HepG2 (cell line): Measurements from ENCODE around the gene SMTNL2. TPM values are rescaled to one million over a fixed set of nuclear protein-coding genes. Genes with fewer than 3 reads are reported as not detected.
"Not testable (repeated sequence)": the region's sequence is repeated elsewhere in the genome, so short reads cannot be mapped to it uniquely, and the experiment has no call there.

Source experiments
- ATAC-seq: fragments of 200-7000 bp; cut with Tn5 transposase; 3 replicates; pipeline ENCODE4 v1.9.1; 2020; ENCODE audit warnings: mild to moderate bottlenecking, moderate library complexity
- BruUV-seq: library from RNA; stranded (reverse); fragments of 400-500 nt; replicated peaks from 2 replicates; lab custom pipeline; 2021; lab: Mats Ljungman, UMichigan
- CTCF ChIA-PET: fragments of 300-600 bp; formaldehyde crosslinking; extraction: SDS; loops from one replicate; lab custom pipeline; 2021; ENCODE audit warnings: low total read pairs, inconsistent platforms, low intra/inter-chr PET ratio; lab: Yijun Ruan, JAX
- POLR2A ChIA-PET: fragments of 350-600 bp; sonication (Branson Sonifier 250); formaldehyde crosslinking; loops from one replicate; lab custom pipeline; 2020; ENCODE audit warnings: antibody characterized with exemption, inconsistent platforms; lab: Yijun Ruan, JAX
- DNase-seq: peaks from one replicate; pipeline ENCODE4 v3.0.0-alpha.2; 2015; ENCODE audit warnings: low spot score
- FAIRE-seq: peaks from 3 replicates; lab custom pipeline; 2011; peaks lifted over from hg19 to GRCh38; lab: Jason Lieb, UNC
- H2AFZ ChIP-seq: one replicate; pipeline ENCODE4 v1.6.1; 2011; ENCODE audit warnings: low read length, inconsistent platforms
- H3K27ac ChIP-seq: fragments of 300-600 bp; 3 replicates; pipeline ENCODE4 v1.8.0; 2011; ENCODE audit warnings: mixed run types, mild to moderate bottlenecking, mixed read lengths, low read length, inconsistent platforms; ENCODE audit not compliant: insufficient read depth; ENCODE audit errors: extremely low read length
- H3K27me3 ChIP-seq, 2 experiments: fragments of 200-600 bp in 1 of 2; 2 replicates in 1 of 2; 3 replicates in 1 of 2; pipeline versions ENCODE4 v1.6.0 to v1.8.0; 2011; ENCODE audit warnings: low read length in 2 of 2, mild to moderate bottlenecking in 2 of 2, moderate library complexity in 2 of 2, inconsistent platforms in 1 of 2; ENCODE audit not compliant: insufficient read depth in 2 of 2, control insufficient read depth in 1 of 2
- H3K36me3 ChIP-seq, 2 experiments: fragments of 200-600 bp in 1 of 2; replicated peaks in 1 of 2; 2 replicates in 1 of 2; 3 replicates in 1 of 2; pipeline versions ENCODE4 v1.5.1 to v1.8.0; 2011; ENCODE audit warnings: low read length in 2 of 2, inconsistent platforms in 1 of 2; ENCODE audit not compliant: insufficient read depth in 2 of 2, control insufficient read depth in 1 of 2
- H3K4me1 ChIP-seq: 2 replicates; pipeline ENCODE4 v1.5.1; 2012; ENCODE audit warnings: low read length, inconsistent platforms; ENCODE audit not compliant: insufficient read depth
- H3K4me2 ChIP-seq: 2 replicates; pipeline ENCODE4 v1.6.0; 2011; ENCODE audit warnings: low read depth, low read length, inconsistent platforms
- H3K4me3 ChIP-seq, 3 experiments: fragments of 200-600 bp in 1 of 3; sonication (generic), shearing (Covaris generic) in 1 of 3; replicated peaks in 1 of 3; 2 replicates each; pipeline ENCODE4 v1.5.1; 2011 to 2016; ENCODE audit warnings: low read length in 3 of 3, inconsistent platforms in 2 of 3, low read depth in 2 of 3, mild to moderate bottlenecking in 2 of 3, control low read depth in 1 of 3, mixed read lengths in 1 of 3; ENCODE audit not compliant: insufficient read depth in 1 of 3
- H3K79me2 ChIP-seq: one replicate; pipeline ENCODE4 v1.6.1; 2011; ENCODE audit warnings: low read length, inconsistent platforms; ENCODE audit not compliant: insufficient read depth
- H3K9ac ChIP-seq: 2 replicates; pipeline ENCODE4 v1.6.0; 2011; ENCODE audit warnings: mild to moderate bottlenecking, low read depth, low read length, inconsistent platforms; ENCODE audit not compliant: insufficient read depth
- H3K9me3 ChIP-seq: 2 replicates; pipeline ENCODE4 v1.5.1; 2012; ENCODE audit warnings: mild to moderate bottlenecking, low read length
- H4K20me1 ChIP-seq: 2 replicates; pipeline ENCODE4 v1.6.0; 2011; ENCODE audit warnings: inconsistent platforms, mild to moderate bottlenecking, low read length, moderate library complexity; ENCODE audit not compliant: insufficient read depth
- CERS6 ChIP-seq: sonication (generic); formaldehyde crosslinking; IDR thresholded peaks from 2 replicates; pipeline ENCODE4 v1.5.0; 2020; ENCODE audit warnings: missing genetic modification reagents
- KDM5A ChIP-seq: fragments of 200-600 bp; sonication (generic); IDR thresholded peaks from 2 replicates; pipeline ENCODE4 v1.7.0; 2018; ENCODE audit warnings: antibody characterized with exemption, mild to moderate bottlenecking, low read length, borderline replicate concordance
- RXRB ChIP-seq: IDR thresholded peaks from 2 replicates; pipeline ENCODE4 v1.6.1; 2016; ENCODE audit warnings: borderline replicate concordance, missing genetic modification reagents, missing compliant biosample characterization
- ZFX ChIP-seq: sonication (generic); formaldehyde crosslinking; IDR thresholded peaks from 2 replicates; pipeline ENCODE4 v1.4.0; 2020; ENCODE audit warnings: mild to moderate bottlenecking, low read depth, missing genetic modification reagents, moderate library complexity
- ZNF383 ChIP-seq: sonication (generic); formaldehyde crosslinking; IDR thresholded peaks from 2 replicates; pipeline ENCODE4 v1.4.0; 2020; ENCODE audit warnings: missing genetic modification reagents, mild to moderate bottlenecking, borderline replicate concordance
- ZNF564 ChIP-seq: sonication (generic); formaldehyde crosslinking; IDR thresholded peaks from 2 replicates; pipeline ENCODE4 v1.8.1; 2023; ENCODE audit warnings: mild to moderate bottlenecking, missing genetic modification reagents
- ZNF652 ChIP-seq: IDR thresholded peaks from 2 replicates; pipeline ENCODE4 v1.6.1; 2016; ENCODE audit warnings: low read depth, borderline replicate concordance
- WGBS: methylation state at CpG from one replicate; pipeline ENCODE4 v1.1.6; 2017; ENCODE audit warnings: low lambda C conversion rate; 5-methylcytosine and 5-hydroxymethylcytosine counted together
- in situ Hi-C: cut with HindIII; loops from 2 replicates; pipeline ENCODE4 v1.10.0; 2017; ENCODE audit warnings: low pct_unique_long_range_greater_than_20kb; ENCODE audit not compliant: extremely low pct_ligation_motif_present
- intact Hi-C: fragments of 100-400 bp; cut with micrococcal nuclease; formaldehyde crosslinking; loops from one replicate; pipeline ENCODE4 v1.10.0; 2022; ENCODE audit not compliant: unreplicated experiment
- polyA plus RNA-seq, 8 experiments: library from polyadenylated mRNA; depleted of rRNA in 3 of 8; stranded (reverse) in 7 of 8; unstranded in 1 of 8; fragments of >200 nt; fragmentation: Illumina TruSeq in 4 of 8; extraction: Trizol in 4 of 8; gene quantifications; 2 replicates each; pipeline versions ENCODE4 v1.2.1 to v1.2.3, GENCODE V29; 2011 to 2016; ENCODE audit warnings: low read depth in 4 of 8, missing spikeins in 1 of 8, mixed read lengths in 1 of 8; ENCODE audit not compliant: insufficient read depth in 1 of 8
- total RNA-seq, 5 experiments: library from RNA; depleted of rRNA; stranded (reverse); fragments of >200 nt; fragmentation: Illumina TruSeq; extraction: Trizol; gene quantifications; 2 replicates each; pipeline ENCODE4 v1.2.3, GENCODE V29; 2016; ENCODE audit warnings: low read depth in 1 of 5

SMTNL2 gene
- total and polyA plus RNA-seq, 2 of the 13 experiments (the other 11 are each of a cell fraction or from before 2014, with no cell fraction given): 0.41 to 5.1 TPM

GRCh38 chr17:4636474-4637100, 52.3 kb downstream of the SMTNL2 start:
- Histone ChIP-seq H3K9ac (no peak overlapping the region), H3K27ac (no peak overlapping the region), H3K9me3 (no peaks in the 10 kb centered on the region), H4K20me1 (no peaks in the 10 kb centered on the region), H2AFZ (no peak overlapping the region), H3K4me3 (no peak overlapping the region), H3K79me2 (no peaks in the 10 kb centered on the region), H3K4me1 (peaks cover 6% of the 10 kb centered on the region), H3K27me3 (peaks cover 10 to 40% of the 10 kb centered on the region in 2 experiments; a peak in 4 of 5 replicates), H3K4me2 (no peak overlapping the region), H3K36me3 (no peaks in the 10 kb centered on the region)
- ChIA-PET CTCF (no interaction called here), POLR2A (no interaction called here)
- 46% methylated on average over 12 of the region's 12 CpGs for WGBS
- ATAC-seq (no peak), FAIRE-seq (no peak), DNase-seq (no peak)
- in situ Hi-C loops: no loop called here
- BruUV-seq: no TSS peak
- TF ChIP-seq ZNF564 (no peak), CERS6 (CRISPR knock-in tag) (no peak), RXRB (CRISPR knock-in tag) (no peak), ZNF383 (CRISPR knock-in tag) (no peak), ZNF652 (CRISPR knock-in tag) (no peak), KDM5A (no peak), ZFX (CRISPR knock-in tag) (no peak)
- intact Hi-C loops: no loop called here

- CTCF ChIA-PET, H3K36me3 ChIP-seq, POLR2A ChIA-PET, H3K4me2 ChIP-seq, FAIRE-seq, intact Hi-C loops, H3K9me3 ChIP-seq, H4K20me1 ChIP-seq, ATAC-seq, H3K4me3 ChIP-seq, BruUV-seq, H3K9ac ChIP-seq, in situ Hi-C loops, H3K79me2 ChIP-seq, DNase-seq, H3K27ac ChIP-seq, H2AFZ ChIP-seq: not testable (repeated sequence)
- WGBS: 65% methylated on average over 8 of the region's 8 CpGs
- peaks cover 24% of the 10 kb centered on the region for H3K4me1 ChIP-seq
- peaks cover 17 to 51% of the 10 kb centered on the region in 2 experiments for H3K27me3 ChIP-seq
Observed at GRCh38 chr17:4638766-4639165, 54.4 kb downstream of the SMTNL2 start.
